ENCODE measurements around the gene UBXN6.

Gene UBXN6

DNA sequence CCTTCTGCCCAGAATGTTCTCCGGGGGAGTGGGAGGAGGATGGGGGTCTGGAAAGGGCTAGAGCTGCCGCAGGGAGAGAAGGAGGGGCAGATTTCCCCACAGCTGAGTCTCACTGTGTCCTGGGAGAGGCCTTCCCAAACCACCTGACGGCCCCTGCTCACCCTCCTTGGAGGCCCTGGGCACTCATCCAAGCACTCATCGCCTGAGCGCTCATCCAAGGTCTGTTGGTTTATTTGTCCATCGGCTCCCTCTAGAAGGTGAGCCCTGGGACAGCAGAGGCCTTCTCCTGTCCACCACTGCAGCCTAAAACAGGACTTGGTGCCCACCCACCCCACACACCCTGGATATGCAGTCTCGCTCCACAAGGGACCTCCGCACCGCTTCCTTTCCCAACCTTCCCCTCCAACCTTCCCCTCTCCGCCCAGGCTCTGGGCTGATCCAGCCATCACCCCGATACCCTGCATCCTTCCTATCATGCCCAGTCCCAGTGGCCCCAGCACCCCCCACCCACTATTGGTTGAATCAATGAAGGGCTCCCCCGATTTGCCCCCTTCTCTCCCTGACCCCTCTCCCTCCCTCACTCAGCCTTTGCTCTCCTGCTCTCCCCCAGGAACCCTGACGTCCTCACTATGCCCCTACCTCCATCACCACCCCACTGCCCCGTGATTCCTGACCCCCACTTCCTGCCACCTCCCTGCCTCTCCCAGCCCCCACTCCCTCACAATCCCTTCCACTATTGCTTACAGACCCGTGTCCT, 1.7 kb downstream of the UBXN6 start:
- no peak for DNase-seq (ENCODE audit: low read depth, low spot score)

DNA sequence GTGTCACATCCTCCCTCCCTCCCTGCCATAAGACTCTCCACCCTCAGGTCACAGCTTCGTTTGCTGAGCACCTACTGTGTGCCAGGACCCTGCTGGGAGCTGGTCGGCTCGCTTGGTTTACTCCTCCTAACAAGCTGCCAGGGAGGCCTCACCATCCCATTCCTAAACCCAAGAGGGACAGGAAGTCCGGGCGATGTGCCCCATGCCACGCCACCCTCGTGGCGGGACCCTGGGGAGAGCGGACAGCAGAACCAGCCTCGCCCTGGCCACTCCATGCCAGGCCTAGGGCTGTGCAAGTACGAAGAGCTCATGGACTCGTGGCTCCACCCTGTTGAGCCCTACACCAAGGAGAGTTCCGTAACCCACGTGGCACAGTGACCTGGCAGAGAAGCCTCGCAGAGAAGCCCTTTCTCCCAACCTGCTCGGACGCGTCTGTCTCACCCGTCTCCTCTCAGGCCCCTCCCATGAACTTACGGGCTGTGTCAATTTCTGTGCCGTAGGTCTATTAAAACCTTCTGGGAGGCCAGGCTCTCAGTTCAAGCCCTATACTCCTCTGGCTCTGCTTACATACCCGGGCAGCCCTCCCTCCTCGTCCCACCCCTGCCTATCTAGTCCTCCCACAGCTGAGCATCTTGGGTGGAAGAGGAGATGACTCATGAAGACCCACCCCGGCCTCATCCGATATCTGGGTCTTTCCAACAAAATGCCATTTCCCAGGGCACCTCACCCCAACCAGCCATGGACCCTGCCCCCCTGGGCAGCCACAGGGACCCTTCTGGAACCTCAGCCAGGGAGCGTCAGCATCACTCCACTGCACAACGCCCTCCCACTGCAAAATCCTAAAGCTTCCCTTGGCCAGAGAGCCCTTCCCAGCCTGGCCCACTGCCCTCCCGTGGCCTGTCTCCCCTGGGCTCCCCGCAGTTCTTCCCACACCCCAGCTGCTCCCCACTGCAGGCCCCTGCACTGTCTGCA, 2.6 kb downstream of the UBXN6 start:
- DNase-seq (ENCODE audit: low read depth, low spot score) = no peak

DNA sequence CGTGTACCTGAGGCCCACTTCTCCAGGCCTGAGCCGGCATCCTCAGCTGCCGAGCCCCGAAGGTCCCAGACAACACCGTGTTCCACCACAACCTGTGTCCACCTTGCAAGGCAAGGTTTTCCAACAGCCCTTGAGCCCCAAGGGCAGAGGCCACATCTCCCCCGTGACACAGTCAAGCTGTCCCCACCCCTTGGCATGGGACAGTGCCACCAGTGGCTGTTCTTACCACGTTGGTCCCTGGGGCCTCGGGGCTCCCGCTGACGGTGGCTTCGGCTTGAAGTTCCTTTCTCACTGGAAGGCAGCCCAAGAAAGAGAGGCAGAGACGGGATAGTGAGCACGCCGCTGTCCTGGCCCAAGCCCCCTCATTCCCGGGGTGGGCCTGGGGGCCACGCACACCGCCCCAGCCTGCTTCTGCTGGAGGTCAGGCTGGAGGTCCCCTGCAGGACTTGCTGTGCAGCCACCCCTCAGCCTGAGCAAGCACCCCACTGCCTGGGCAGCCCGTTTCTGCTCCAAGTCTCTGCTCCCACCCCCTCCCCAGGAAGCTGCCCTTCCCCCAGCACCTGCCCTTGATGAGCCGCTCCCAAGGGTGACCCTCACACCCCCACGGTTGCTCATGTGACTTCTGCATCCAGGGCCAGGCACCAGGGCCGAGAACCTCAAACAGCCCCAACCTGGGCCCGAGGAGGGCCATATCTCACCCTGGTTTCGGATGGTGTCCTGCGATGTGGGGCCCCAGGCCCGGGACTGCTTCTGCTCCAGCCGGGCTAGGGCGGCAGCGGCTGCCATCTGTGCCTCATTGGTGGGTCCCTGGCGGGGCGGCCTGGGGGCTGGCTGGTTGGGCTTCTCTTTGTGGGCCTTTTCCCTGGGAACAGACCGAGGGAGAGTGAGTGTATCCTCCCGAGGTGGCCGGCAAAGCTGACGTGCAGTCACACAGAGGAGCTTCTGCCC, 4.1 kb downstream of the UBXN6 start:
- DNase-seq (ENCODE audit: low read depth, low spot score) = no peak

DNA sequence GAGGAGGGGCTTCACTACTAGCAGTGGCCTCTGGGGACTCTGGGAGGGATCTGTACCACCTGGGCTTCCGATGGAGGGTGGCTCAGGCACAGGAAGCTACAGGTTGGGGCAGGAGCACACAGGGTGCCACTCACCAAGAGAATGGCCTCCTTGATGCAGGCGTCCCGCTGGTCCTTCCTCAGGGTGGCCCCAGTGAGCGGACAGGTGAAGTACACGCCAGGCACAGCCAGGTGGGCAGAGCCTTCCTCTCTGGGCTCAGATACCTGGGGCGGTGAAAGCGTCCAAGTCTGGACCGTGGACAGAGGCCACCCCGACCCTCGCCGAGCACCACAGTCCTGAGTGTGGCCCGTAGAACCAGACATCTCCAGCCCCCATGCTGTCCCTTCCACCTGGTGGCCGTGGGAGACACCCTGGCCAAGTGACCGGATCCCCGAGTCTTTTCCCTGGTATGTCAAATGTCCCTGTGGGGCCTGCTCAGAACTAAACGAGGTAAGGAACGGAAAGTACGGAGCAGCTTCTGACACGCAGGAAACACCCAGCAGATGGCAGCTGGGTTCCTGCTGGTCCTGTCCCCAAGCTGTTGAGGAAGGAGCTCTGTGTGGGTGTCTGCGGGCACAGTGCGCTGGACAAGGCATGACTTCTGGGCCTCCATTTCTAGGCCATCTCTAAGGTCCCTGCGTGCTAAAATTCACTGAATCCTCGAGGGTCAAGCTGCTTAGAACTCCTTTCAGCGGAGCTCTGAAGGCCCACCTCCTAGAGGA, 5.2 kb downstream of the UBXN6 start:
- DNase-seq (ENCODE audit: low read depth, low spot score) = no peak

DNA sequence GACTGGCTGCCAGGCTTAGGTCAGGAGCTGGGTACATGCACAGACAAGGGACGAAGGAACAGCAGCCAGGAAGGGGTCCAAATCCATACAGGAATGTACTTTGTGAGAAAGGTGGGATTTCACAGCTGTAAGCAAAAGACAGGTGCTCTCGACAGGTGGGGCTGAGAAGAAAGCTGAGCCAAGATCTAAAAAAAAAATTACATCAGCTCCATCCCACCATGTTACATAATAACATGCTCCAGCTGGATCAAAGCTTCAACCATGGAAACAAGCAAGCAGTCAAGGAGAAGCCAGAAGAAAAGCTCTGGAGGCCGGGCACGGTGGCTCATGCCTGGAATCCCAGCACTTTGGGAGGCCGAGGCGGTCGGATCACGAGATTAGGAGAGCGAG, 8.0 kb downstream of the UBXN6 start:
- no peak for DNase-seq (ENCODE audit: low read depth, low spot score)

DNA sequence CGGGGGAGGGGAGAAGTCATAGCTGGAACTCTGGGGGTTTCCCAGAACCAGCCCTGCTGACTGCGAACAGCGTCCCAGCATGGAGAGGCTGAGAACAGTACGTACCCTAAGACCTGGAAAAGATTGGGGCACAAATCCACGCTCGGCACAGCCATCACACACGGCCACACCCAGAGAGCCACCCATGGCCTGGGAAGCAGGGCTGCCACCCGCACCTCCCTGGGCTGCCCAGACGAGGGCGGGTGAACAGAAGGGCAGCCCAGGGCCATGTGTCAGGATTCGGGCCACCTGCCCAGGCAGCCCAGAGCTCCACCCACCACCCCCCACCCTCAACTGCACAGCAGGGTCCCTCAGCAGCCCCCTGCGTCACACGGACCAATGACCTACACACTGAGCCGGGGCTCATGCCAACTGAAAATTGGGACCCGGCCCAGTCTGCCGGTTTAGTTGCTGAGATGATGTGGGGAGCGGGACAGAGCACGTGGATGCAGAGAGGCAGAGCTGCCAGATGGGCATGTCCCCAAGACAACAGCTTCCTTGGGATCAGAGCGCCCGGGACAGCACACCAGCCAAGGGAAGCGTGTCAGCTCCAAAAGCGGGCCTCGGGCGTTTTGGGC, 8.5 kb downstream of the UBXN6 start:
- DNase-seq (ENCODE audit: low read depth, low spot score) = no peak

DNA sequence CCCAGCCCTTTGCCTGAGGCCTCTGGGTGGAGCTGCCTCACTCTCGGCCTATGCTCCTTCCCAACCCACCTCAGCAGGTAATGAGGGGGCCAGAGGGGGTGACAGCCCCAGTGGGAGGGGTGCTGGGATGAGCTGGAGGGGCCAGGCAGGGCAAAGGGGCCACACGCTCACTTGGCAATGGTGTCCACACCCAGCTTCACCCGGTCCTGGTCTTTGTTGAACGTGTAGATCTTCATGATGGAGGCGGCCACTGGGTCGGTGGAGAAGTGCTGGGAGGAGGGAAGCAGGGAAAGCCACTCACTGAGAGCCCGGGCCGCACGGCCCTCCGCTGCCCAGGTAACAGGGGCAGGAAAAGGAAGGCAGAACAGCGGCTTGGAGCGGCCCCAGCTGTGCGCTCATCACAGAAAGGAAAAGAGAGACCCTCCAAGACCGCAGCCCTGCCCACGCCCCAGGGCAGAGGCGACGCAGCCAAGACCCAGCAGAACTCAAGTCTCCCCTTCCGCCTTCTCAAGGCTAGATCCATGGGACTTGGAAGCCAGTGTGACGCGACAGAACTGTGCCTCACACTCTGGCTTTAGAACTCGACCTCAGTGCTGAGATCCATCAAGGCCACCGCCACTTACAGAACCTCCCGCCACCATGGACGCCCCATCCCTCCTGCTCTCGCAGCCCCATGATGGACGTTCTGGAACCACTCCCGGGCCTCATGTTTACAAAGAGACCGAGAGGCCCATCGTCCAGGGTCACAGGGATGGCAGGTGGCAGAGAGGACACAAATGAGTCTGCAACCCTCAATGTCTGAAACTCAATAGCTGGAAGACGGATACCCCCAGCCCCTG, 9.2 kb downstream of the UBXN6 start:
- DNase-seq (ENCODE audit: low read depth, low spot score) = no peak

DNA sequence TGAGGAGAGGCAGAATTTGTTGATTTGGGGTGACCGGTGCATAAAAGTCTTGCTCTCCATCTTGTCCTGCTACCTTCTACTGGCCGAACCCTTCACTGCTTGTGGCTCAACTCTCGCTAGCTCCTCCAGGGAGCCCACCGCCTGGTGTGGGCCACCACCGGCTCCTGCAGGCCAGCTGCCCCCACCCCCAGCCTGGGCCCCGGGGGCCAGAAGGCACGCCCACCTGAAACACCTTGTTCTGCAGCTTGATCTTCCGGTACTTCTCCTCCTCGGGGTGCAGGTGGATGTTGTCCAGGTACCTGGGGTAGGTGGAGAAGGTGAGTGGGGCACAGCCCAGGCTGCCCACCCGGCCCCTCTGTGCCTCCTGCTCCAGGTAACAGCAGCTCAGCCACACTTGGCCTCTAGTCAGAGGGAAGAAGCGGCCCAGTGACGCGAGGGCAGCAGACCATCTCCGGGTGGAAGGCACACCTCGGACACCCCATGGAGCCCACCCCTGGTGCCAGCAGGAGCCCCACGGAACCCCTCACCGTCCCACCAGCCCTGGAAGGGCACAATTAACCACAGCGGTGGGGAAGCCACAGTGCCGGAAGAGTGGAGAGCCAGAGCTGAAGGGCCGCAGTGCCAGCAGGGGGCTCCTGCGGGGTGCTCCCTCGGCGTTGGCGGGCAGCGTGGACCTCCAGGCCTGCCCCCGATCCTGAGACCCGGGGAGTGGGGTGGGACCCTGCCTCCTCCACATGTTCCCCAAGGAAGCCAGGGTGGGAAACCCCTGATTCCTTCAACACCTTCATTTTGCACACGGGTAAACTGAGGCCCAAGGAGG, 10.1 kb downstream of the UBXN6 start:
- no peak for DNase-seq (ENCODE audit: low read depth, low spot score)

DNA sequence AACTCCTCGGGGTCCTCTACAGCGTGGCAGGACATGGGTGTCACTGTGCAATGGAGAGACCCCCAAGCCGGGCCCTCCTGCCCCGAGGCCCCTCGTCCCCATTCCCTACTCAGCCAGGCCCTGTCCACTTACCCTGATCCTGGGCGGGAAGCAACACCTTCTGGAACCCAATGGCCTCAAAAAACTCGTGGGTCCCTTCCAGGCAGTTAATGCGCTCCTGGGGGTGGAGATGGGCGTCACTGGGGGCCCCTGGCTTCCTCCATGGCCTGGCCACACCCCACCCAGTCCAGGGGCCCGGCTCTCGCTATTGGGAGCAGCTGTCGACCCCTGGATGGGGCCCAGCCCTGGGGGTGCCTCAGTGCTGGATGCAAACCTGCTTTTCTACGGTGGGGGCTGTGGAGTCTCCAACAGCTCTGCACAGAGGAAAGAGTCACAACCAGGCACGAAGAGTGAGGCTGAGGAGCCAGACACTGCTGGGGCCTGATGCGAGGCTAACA, 10.8 kb downstream of the UBXN6 start:
- DNase-seq (ENCODE audit: low read depth, low spot score) = no peak

DNA sequence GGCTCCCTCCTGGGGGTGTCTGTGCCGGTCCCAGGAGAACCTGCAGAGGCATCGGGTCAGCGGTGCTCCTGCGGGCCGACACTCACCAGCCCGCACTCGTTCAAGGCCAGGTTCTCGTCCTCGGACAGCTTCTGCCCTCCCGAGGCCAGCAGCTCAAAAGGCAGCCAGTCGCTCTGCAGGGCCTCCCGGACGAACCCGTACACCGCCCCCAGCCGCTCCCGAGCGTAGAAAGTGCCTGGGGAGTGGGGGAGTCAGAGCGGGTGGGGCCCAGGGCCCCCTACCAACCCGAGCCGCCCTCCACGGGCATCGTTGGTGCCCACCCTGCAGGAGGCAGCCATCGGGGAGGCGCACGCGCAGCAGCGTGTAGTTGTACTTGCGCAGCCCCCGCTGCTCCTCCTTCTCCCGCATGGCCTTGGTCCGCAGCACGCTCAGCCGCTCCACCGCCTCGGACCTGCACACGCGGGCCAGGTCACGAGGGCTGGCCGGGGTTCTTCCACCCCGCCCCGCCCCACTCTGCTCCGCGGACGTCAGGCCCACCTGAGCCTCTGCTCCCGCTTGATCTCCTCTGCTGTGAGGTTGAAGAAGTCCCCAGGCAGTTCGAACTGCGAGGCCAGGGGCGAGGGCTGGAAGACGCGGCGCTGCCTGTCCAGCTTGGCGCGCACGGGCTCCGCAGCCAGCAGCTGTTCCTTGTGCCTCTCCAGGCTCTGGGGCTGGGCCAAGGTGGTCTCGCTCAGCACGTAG, 11.5 kb downstream of the UBXN6 start:
- DNase-seq (ENCODE audit: low read depth, low spot score) = no peak

DNA sequence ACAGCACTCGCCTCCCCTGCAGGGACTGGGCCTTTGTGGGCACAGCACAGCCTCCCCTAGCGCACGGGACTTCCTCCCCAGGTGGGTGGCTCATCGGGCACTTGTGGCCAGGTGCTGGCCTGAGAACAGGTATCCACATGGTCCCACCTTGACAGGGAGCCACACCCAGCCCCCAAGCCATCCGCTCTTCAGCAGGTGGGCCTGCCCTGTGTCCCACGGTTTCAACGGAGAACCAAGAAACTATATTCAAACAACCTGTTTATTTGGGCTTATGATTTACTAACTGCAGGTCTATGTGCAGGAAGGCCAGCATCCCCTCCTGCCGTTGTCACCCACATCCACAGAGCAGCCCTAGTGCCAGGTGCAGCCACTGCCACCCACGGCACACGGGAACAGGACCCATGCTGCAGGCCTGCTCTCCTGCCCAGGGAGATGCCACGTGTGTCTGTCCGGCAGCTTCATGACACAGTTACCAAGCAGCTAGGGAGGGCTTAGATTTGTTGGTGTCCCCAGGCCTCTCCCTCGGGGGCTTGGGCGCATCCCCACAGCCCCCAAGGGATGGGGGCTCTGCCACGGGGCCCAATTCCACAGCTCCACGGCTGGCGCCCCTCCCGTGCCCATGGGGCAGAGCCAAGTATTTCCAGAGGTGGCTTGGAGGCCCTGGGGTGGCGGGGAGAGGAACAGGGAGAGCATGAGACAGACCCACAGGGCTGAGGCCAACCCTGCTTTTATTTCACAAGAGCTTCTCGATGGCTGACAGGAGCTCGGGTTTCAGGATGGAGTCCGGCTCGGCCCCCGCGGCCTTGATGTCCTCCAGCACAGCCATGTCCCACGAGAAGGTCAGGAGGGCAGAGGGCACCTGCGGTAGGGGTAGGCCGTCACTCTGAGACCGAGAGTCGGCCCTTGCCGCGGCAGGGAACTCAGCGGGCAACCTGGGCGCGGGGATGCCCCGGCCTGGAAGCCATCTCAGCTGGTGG, 12.5 kb downstream of the UBXN6 start:
- DNase-seq (ENCODE audit: low read depth, low spot score) = no peak

DNA sequence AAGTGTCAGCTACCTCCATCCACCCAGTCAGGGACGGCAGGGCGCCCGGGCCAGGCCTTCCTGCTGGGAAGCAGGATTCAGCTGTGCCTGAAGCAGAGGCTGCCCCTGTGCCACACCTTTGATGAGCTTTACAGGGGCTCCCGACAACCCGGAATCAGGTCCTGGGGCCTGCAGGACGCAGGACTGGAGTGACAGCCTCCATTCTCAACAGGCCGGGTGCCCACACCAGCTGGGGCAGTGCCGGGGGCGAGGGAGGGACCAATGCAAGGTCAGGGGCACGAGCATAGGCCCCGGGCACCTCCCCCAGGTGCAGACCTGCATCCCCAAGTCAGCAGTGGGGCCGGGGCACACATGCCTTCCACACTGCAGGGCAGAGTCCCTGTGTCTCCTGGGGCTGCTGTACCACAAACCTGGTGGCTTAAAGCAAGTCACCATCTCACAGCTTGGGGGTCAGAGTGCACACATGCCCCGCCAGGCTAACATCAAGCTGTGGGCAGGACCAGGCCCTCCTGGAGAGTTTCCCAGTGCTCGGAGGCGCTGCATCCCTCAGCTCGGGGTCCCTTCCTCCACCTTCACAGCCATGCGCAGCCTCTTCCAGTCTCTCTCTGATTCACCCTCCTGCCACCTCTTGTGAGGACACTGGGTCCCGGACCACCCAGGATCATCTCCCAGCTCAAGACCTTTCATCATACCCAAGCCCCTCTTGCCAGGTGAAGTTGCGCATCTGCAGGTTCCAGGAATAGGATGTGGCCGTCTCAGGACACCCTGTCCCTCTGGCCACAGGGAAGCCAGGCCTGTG, 13.4 kb downstream of the UBXN6 start:
- DNase-seq (ENCODE audit: low read depth, low spot score) = no peak

DNA sequence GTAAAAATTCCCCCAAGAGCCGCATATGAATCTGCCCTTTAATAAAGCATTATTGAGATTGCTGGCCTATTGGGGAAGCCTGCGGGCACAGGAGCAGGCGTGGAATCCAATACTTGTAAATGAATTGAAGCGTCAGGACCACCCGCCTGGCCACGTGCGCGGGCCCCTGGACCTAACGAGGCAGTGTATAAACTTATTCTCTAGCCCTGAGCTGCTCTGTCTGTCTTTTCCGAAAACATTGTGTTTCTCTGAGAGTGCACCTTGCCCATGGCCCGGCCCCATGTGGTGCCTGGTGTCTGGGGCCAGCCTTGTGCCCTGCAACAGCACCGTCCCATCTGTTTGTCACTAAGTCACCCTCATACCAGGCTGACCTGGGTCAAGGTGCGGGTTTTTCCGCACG, 14.4 kb downstream of the UBXN6 start:
- no peak for DNase-seq (ENCODE audit: low read depth, low spot score)

DNA sequence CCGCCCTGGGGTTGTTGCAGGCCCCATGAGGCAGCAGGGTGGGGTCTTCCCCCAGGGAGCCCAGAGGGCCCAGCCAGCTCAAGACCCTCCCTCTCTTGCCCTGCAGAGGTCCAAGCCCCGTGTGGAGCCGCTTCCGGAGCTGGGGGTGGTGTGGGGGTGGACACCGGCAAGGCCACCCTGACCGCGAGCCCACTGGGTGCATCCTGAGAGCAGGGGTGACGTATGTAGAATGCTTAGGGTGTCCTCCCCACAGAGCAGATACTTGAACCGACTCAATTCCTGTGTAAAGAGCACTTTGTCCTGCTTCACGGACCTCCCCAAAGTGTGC, 14.8 kb downstream of the UBXN6 start:
- DNase-seq (ENCODE audit: low read depth, low spot score) = no peak

DNA sequence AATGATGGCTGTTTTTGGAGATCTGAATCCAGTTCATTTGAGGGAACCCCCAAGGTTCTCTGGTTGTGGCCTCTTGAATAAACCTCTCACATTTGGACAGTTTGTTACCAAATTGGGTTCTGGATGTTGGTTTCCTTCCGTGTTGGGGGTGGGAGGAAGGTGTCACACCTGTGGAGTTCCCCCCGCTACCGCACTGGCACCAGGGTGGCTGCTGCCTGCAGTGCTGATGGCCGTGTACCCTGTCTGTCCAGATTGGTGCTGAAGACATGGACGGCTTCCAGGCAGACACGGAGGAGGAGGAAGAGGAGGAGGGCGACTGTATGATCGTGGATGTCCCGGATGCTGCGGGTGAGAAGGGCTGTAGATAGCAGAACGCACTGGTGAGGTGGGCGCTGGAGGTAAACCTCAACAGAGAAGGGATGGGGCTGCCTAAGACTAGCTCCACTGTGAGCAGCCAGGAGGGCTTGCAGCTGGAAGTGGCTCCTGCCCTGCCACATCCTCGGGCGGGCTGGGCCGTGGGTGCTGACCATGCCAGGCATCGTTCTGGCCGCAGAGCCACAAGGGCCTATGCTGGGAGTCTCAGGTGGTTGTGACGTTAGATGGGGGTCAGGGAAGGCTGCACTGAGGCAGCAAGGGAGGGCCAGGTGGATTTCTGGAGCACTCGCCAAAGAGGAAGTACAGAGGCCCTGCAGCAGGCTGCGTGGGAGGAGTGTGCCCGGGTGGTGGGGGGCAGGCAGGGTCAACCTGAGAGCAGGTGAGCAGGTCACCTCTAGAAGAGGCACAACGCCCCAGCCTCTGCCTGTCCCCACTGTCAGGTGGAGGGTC, 15.4 kb downstream of the UBXN6 start:
- DNase-seq (ENCODE audit: low read depth, low spot score) = no peak

Measured in iPS DF 19.7 (cell line).